Activated B cell treated with CpG ODN at 0.5 μM for 24 hours (primary cell): ENCODE results near the gene PFN1. TPM values are rescaled to one million over a fixed set of nuclear protein-coding genes. Genes with fewer than 3 reads are reported as not detected.
A peak's percentile ranks its signal among the peaks of the same experiment; 100 is the strongest.

Experiments used
- ATAC-seq: fragments of 200-7000 bp; cut with Tn5 transposase; one replicate; pipeline ENCODE4 v1.10.0; 2021; ENCODE audit warnings: low read depth, mild to moderate bottlenecking, moderate library complexity
- CTCF ChIA-PET: fragments of 350-600 bp; sonication (Branson Sonifier 250); formaldehyde crosslinking; loops from one replicate; lab custom pipeline; 2021; ENCODE audit warnings: antibody characterized with exemption; lab: Charles Lee
- POLR2A ChIA-PET: fragments of 350-600 bp; sonication (Branson Sonifier 250); formaldehyde crosslinking; loops from one replicate; lab custom pipeline; 2021; ENCODE audit warnings: antibody characterized with exemption; lab: Charles Lee
- DNase-seq: peaks from one replicate; pipeline ENCODE4 v3.0.0; 2022
- H3K27ac Mint-ChIP-seq: one replicate; pipeline ENCODE4 v1.8.0; 2020; ENCODE audit warnings: mixed read lengths
- H3K27me3 Mint-ChIP-seq: one replicate; pipeline ENCODE4 v1.8.0; 2021; ENCODE audit warnings: mixed read lengths
- H3K36me3 Mint-ChIP-seq: one replicate; pipeline ENCODE4 v1.8.0; 2021; ENCODE audit warnings: low read depth, mixed read lengths
- H3K4me1 Mint-ChIP-seq: one replicate; pipeline ENCODE4 v1.8.0; 2021; ENCODE audit warnings: mixed read lengths
- H3K4me3 Mint-ChIP-seq: one replicate; pipeline ENCODE4 v1.8.0; 2020; ENCODE audit warnings: mild to moderate bottlenecking, mixed read lengths
- H3K9me3 Mint-ChIP-seq: one replicate; pipeline ENCODE4 v1.8.0; 2020; ENCODE audit warnings: mixed read lengths
- intact Hi-C: fragments of 100-400 bp; cut with micrococcal nuclease; formaldehyde crosslinking; loops from one replicate; pipeline ENCODE4 v1.15.1; 2024
- total RNA-seq: library from RNA; stranded (reverse); gene quantifications from 2 replicates; pipeline ENCODE4 v1.2.3, GENCODE V29; 2022
- TF ChIP-seq, protein P1 (sequence below): fragments of 200-600 bp; IDR thresholded peaks from one replicate; pipeline ENCODE4 v1.8.0; 2022; ENCODE audit warnings: antibody characterized with exemption, mild to moderate bottlenecking

Gene PFN1
- total RNA-seq, result 1,071 and 1,072 TPM in 2 replicates

DNA sequence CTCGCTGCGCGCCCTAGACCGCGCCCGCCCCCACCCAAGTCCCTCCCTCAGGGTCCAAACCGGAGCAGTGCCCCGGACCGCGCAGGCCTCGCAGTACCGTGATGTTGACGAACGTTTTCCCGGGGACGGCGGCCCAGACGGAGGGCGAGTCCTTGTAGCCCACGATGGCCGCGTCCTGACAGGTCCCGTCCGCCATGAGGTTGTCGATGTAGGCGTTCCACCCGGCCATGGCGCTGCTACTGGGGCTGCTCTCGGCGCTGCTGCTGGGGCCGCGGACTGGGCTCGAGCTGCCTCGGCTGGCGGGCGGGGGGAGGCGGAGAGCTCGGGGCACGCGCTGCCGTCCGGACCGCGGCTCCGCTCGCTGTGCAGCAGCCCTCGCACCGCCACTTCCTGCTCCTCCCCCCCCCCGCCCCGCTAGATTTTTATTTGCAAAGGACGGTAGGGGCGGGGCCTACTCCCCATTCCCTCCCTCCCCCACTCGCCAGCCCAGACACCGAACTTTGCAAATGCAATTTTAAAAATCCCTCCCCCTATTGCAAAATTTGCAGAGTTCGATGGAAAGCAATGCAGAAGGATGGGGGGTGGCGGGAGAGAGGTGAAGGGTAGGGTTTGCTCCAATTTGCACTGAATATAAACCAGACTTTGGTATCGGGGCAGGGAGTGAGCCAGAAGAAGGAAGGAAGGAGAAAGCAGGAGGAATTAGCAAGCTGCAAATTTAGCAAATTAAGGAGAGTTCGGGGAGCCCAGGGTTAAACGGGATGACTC is at the start of gene PFN1:
TSS of gene PFN1 (minus strand) at position 365 of the 765 bp plus-strand sequence. CDS start at position 229, 136 bp downstream.
- peak within 1 kb of the TSS; percentile 100 for H3K4me3 Mint-ChIP-seq
- TF ChIP-seq, protein P1, sequence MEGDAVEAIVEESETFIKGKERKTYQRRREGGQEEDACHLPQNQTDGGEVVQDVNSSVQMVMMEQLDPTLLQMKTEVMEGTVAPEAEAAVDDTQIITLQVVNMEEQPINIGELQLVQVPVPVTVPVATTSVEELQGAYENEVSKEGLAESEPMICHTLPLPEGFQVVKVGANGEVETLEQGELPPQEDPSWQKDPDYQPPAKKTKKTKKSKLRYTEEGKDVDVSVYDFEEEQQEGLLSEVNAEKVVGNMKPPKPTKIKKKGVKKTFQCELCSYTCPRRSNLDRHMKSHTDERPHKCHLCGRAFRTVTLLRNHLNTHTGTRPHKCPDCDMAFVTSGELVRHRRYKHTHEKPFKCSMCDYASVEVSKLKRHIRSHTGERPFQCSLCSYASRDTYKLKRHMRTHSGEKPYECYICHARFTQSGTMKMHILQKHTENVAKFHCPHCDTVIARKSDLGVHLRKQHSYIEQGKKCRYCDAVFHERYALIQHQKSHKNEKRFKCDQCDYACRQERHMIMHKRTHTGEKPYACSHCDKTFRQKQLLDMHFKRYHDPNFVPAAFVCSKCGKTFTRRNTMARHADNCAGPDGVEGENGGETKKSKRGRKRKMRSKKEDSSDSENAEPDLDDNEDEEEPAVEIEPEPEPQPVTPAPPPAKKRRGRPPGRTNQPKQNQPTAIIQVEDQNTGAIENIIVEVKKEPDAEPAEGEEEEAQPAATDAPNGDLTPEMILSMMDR, result no peak
- H3K36me3 Mint-ChIP-seq, result peaks cover 39% of the 10 kb centered on the region
- peak within 1 kb of the TSS; percentile 100 for H3K27ac Mint-ChIP-seq
- intact Hi-C loops, result loop anchor here (2.0 to 10.0 kb wide), 9 partner anchors 40 to 1036 kb away; partner anchors contain the start of genes ARRB2, ATP2A3, MED11 and NUP88
- H3K27me3 Mint-ChIP-seq, result peaks cover 2% of the 10 kb centered on the region
- H3K4me1 Mint-ChIP-seq, result peaks cover 50% of the 10 kb centered on the region
- DNase-seq (peak; percentile 74), ATAC-seq (peak; percentile 54)
- ChIA-PET CTCF (interaction anchor here (0.8 to 1.6 kb wide), 5 partner anchors 8 to 39 kb away, joined by 3 to 5 read pairs (median 3); partner anchors contain the start of genes CAMTA2, RNF167, SLC25A11 and SPAG7), POLR2A (interaction anchor here (0.6 to 12.1 kb wide), 24 partner anchors 9 to 1302 kb away, joined by 3 to 391 read pairs (median 6); partner anchors contain the start of genes ARRB2, CAMTA2, CHRNE and CYB5D2)
- H3K9me3 Mint-ChIP-seq, result no peaks in the 10 kb centered on the region

DNA sequence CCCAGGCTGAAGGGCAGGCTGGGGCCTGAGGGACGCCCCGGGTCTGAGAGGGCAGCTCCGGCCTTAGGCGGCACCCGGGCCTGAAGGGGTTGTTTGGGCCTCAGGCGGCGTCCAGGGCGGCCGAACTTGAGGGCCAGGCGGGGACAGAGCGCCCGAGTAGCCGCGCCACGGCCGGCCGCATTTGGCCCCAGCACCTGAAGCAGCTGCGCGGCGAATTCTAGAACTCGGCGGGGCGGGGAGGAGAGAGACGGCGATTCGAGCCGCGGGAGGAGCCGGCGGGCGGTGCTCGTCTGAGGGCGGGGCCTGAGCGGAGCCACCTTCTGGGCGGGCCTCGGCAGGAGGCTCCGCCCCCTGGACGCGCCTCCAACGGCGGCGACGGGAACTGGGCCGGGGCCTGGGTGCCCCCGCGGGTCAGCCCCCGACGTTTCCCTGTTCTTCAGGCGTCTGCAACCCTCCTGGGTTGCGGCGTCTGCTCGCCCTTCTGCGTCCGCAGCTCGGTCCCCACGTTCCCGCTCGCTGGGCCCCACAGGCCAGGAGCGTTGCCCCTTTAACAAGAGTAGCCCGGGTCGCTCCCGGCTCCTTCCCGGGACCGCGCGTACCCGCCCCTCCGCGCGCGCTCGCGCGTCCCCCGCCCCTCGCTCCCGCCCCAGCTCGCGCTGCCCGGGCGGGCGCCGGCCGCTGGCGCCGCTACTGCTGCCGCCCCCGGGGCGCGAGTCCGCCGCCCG is 49.1 kb upstream of the PFN1 start, which contains the start of the genes INCA1 and KIF1C:
TSS of gene INCA1 (minus strand) at position 221 of the 725 bp plus-strand sequence. CDS start 3,085 bp downstream, outside the sequence.
TSS of gene KIF1C (plus strand) at position 649 of the 725 bp plus-strand sequence. CDS start 2,297 bp downstream, outside the sequence.
- peaks cover 25% of the 10 kb centered on the region for H3K36me3 Mint-ChIP-seq
- H3K4me1 Mint-ChIP-seq, result peaks cover 20% of the 10 kb centered on the region
- peak; percentile 95 for DNase-seq
- H3K27ac Mint-ChIP-seq, result peak within 1 kb of the TSS; percentile 90
- TF ChIP-seq, protein P1, result no peak
- POLR2A ChIA-PET, result interaction anchor here (0.6 to 3.7 kb wide), 18 partner anchors 9 to 853 kb away, joined by 3 to 36 read pairs (median 6); partner anchors contain the start of genes C17orf107, CAMTA2, ENO3 and PFN1
- peak within 1 kb of the TSS; percentile 85 for H3K4me3 Mint-ChIP-seq
- H3K9me3 Mint-ChIP-seq, result no peaks in the 10 kb centered on the region
- intact Hi-C loops, result loop anchor here (1.0 to 5.0 kb wide), 7 partner anchors 10 to 440 kb away; partner anchors contain the start of genes CAMTA2, MYBBP1A, RNF167 and SLC25A11
- ATAC-seq, result peak; percentile 95
- CTCF ChIA-PET, result interaction anchor here (1.0 to 1.1 kb wide), 3 partner anchors 10 to 28 kb away, joined by 3 to 4 read pairs (median 4); partner anchors contain the start of gene CAMTA2
- H3K27me3 Mint-ChIP-seq, result no peaks in the 10 kb centered on the region

DNA sequence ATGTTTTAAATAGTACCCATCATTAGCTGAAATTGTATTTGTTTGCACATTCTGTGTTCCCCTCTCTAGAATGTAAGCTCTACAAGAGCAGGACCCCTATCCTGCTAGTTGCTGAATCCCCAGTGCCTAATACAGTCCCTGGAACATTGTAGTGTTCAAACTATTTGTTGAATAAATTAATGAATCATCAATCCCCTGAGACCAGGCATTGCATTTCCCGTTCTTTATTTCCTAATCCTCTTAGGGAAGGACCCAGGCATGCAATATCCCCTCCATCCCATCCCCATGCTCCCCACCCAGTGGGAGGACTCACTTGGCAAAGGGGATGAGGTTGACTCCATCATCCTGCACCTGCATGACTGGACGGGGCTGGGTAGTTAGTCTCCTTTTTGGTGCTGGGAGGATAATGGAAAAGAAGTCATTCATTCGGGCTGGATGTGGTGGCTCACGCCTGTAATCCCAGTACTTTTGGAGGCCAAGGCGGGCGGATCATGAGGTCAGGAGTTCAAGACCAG is 45.8 kb upstream of the PFN1 start:
- H3K4me1 Mint-ChIP-seq, result peaks cover 15% of the 10 kb centered on the region
- DNase-seq (no peak), ATAC-seq (no peak)
- no peaks in the 10 kb centered on the region for H3K27me3 Mint-ChIP-seq
- TF ChIP-seq, protein P1, result no peak
- intact Hi-C loops, result no loop called here
- peaks cover 3% of the 10 kb centered on the region for H3K36me3 Mint-ChIP-seq
- H3K27ac Mint-ChIP-seq, result no peak overlapping the region
- ChIA-PET POLR2A (interaction anchor here (0.7 to 1.0 kb wide), 2 partner anchors 25 to 227 kb away, joined by 4 to 7 read pairs; no protein-coding TSS in a partner anchor), CTCF (no interaction called here)
- H3K4me3 Mint-ChIP-seq, result no peak overlapping the region
- H3K9me3 Mint-ChIP-seq, result no peaks in the 10 kb centered on the region

DNA sequence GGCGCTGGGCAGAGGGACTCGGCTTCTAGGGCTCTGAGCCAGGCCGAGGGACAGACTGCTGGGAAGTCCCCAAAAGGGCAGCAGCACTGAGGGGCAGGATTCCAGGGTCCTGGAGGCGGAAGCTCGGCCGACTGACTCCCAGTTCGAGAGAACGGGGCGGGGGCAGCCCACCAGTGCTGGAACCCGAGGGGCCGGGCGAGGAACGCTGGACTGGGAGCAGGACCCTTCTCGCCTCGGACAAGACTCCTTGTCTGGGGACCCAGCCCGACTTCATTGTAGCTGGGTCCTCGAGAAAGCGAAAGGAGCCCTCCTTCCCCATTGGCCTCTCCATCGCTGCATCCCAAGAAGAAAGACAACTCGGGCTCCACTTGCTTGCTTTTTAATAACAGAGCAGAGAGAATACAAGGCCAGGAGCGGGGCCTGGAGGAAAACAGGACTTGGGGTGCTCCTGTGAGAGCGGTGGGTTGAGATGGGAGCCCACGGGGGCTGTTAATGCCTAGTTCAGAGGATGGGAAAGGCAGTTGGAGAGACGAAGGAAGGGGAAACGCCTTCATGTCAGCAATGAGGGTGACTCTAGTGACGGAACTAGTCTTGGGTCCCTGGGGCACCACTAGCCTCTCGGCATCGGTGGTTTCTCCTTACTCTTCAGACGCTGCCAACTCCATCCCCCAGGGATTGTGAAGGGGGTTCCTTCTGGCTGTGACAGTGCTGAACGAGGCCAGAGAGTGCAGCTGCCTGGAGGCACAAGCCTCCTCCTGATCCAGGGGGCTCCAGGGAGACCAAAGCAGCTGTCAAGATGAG is 39.6 kb upstream of the PFN1 start:
- H3K4me3 Mint-ChIP-seq, result peak overlapping the region; percentile 92
- H3K36me3 Mint-ChIP-seq, result peaks cover 10% of the 10 kb centered on the region
- no peaks in the 10 kb centered on the region for H3K27me3 Mint-ChIP-seq
- POLR2A ChIA-PET, result interaction anchor here (0.6 to 4.7 kb wide), 17 partner anchors 10 to 294 kb away, joined by 3 to 61 read pairs (median 5); partner anchors contain the start of genes C17orf107, INCA1, KIF1C and PFN1
- DNase-seq (no peak), ATAC-seq (peak; percentile 66)
- TF ChIP-seq, protein P1, result no peak
- H3K4me1 Mint-ChIP-seq, result peaks cover 29% of the 10 kb centered on the region
- H3K27ac Mint-ChIP-seq, result peak overlapping the region; percentile 93
- H3K9me3 Mint-ChIP-seq, result no peaks in the 10 kb centered on the region
- CTCF ChIA-PET, result interaction anchor here (0.9 to 2.7 kb wide), 9 partner anchors 9 to 85 kb away, joined by 3 to 22 read pairs (median 6); partner anchors contain the start of genes CHRNE, ENO3, INCA1 and KIF1C
- intact Hi-C loops, result loop anchor here (1.0 to 5.0 kb wide), 8 partner anchors 9 to 204 kb away; partner anchors contain the start of genes INCA1, KIF1C, RNF167 and SLC25A11
